ENCODE measurements around the gene TMEM95. TPM values are rescaled to one million over a fixed set of nuclear protein-coding genes. Genes with fewer than 3 reads are reported as not detected.
"Not testable (repeated sequence)": the region's sequence is repeated elsewhere in the genome, so short reads cannot be mapped to it uniquely, and the experiment has no call there.

Gene TMEM95
- total RNA-seq, 2 experiments from 2014 or later: not detected

DNA sequence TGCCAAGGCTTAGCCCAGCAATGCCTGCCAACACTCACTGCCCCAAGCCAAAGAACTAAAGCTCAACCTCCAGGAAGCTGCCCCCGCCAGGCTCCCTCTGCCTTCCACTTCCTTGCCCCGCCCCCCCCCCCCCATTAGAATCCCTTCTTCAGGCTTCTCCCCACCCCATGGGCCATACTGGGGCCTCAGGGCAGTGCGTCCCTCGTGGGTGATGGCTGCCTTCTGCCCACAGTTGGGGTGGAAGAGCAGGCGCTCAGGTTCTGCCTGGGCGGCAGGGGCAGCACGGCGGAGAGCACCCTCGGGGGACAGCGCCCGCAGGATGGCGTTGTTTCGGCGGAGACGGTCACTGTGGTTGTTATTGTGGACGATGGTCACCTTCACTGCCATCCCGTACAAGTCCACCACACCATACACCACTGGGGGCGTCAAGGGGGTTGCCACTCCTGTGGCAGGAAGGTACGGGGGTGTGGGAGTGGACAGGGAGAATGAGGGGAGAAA, 29.9 kb upstream of the TMEM95 start:
- ChIA-PET POLR2A (no interaction called here), CTCF (interaction anchor here (0.6 to 3.6 kb wide), 11 partner anchors 10 to 236 kb away, joined by 3 to 25 read pairs (median 6); partner anchors contain the start of genes ACAP1 and GPS2)
- intact Hi-C loops (cut with micrococcal nuclease): no loop called here
- Mint-ChIP-seq H3K27ac (no peak overlapping the region), H3K36me3 (peaks cover 18% of the 10 kb centered on the region), H3K9me3 (no peaks in the 10 kb centered on the region), H3K4me3 (no peak overlapping the region), H3K4me1 (ENCODE audit: low read depth) (peaks cover 22% of the 10 kb centered on the region), H3K27me3 (no peaks in the 10 kb centered on the region)
- DNase-seq: no peak

DNA sequence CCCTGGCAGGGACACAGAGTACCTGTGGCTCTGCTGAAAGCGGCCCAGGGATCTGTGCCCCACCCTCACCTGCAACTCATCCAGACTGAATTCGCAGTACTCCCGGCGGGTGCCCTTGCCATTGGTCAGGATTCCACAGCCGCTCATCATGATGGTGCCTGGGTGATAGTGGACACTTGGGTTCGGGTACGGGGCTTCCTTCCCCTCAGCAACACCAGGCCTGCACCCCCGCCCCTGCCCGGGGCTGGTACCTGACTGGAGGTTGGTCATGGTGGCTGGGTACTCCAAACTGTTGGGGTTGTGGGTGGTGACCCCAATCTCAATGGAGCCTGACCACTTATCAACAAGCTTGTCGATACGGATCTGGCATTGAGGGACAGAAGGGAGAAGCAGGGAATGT, 28.8 kb upstream of the TMEM95 start:
- Mint-ChIP-seq H3K4me3 (no peak overlapping the region), H3K4me1 (ENCODE audit: low read depth) (peaks cover 30% of the 10 kb centered on the region), H3K27me3 (no peaks in the 10 kb centered on the region), H3K9me3 (no peaks in the 10 kb centered on the region), H3K36me3 (peaks cover 16% of the 10 kb centered on the region), H3K27ac (no peak overlapping the region)
- DNase-seq: no peak
- intact Hi-C loops (cut with micrococcal nuclease): no loop called here
- POLR2A ChIA-PET: interaction anchor here (1.1 kb wide), 1 partner anchor 17 kb away, joined by 3 read pairs; no protein-coding TSS in a partner anchor
- CTCF ChIA-PET: interaction anchor here (0.7 to 3.6 kb wide), 4 partner anchors 10 to 557 kb away, joined by 3 to 25 read pairs (median 4); partner anchors contain the start of gene ACAP1

DNA sequence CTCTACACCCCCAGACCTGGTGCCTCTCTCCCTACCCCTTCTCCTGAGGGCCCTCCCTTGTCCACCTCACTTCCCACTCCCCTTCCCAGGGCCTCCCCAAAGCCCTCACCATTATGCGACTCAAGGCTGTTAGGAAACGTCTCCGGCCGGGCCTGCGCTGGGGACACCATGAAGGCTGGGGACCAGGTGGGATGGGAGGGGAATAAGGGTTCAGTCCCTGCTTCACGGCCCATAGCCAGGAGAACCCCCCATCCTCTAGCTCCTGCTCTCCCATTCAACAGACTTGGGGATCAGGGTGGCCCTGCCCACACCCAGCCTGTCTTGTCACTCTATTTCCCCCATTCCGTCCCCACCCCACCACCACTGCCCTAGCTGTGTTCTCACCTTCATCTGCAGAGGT, 27.9 kb upstream of the TMEM95 start:
- intact Hi-C loops (cut with micrococcal nuclease): no loop called here
- no peaks in the 10 kb centered on the region for H3K27me3 Mint-ChIP-seq
- no peak for DNase-seq
- peaks cover 11% of the 10 kb centered on the region for H3K36me3 Mint-ChIP-seq
- ChIA-PET POLR2A (interaction anchor here (1.1 kb wide), 1 partner anchor 18 kb away, joined by 3 read pairs; no protein-coding TSS in a partner anchor), CTCF (interaction anchor here (0.7 to 3.6 kb wide), 5 partner anchors 9 to 556 kb away, joined by 3 to 25 read pairs (median 3); partner anchors contain the start of gene ACAP1)
- no peaks in the 10 kb centered on the region for H3K9me3 Mint-ChIP-seq
- H3K4me3 Mint-ChIP-seq: no peak overlapping the region
- H3K27ac Mint-ChIP-seq: no peak overlapping the region
- peaks cover 33% of the 10 kb centered on the region for H3K4me1 Mint-ChIP-seq (ENCODE audit: low read depth)

DNA sequence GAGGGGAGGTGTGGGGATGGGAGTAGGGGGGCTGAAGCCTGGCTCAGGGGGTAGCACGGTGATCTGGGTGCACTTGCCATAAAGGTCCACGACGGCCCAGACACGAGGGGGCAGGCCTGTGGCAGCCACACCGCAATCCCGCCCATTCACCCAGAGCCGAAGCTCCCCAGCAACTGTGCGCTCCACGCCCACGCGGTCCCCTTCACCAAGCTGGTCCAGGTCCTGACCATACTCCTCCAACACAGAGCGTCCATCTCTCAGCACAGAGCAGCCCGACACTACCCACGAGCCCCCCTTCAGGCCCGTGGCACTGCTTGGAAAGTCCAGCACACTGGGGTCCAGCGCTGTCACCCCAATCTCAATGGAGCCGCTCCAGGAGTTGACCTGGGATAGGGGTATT, 27.5 kb upstream of the TMEM95 start:
- ChIA-PET POLR2A (no interaction called here), CTCF (interaction anchor here (0.9 to 3.6 kb wide), 2 partner anchors 8 to 18 kb away, joined by 3 to 25 read pairs; partner anchors contain the start of gene ACAP1)
- Mint-ChIP-seq H3K4me3 (peak overlapping the region; percentile 23), H3K27me3 (no peaks in the 10 kb centered on the region), H3K27ac (no peak overlapping the region), H3K36me3 (peaks cover 11% of the 10 kb centered on the region), H3K4me1 (ENCODE audit: low read depth) (peaks cover 37% of the 10 kb centered on the region), H3K9me3 (no peaks in the 10 kb centered on the region)
- intact Hi-C loops (cut with micrococcal nuclease): no loop called here
- DNase-seq: no peak

DNA sequence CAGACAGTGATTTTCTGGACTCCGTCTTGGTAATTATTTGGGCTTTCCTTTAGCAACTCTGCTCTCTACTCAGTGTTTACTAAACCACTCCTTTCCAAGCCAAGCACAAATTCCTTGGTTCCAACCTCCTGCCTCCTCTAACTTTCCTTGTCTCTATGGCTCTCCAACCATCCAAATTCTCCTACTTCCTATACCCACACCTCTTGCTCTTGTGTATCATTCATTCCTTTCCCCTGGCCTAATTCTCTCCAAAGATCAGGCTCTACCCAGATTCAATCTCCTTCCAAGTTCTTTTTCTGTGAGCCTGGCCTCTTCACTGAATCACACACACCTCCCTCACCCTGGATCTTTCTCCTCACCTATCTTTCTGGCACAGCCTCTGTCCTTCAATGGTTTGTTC, 26.9 kb upstream of the TMEM95 start:
- CTCF ChIA-PET: interaction anchor here (0.9 to 2.3 kb wide), 2 partner anchors 17 to 47 kb away, joined by 3 to 9 read pairs; partner anchors contain the start of gene SLC2A4
- Mint-ChIP-seq H3K4me1 (ENCODE audit: low read depth) (peaks cover 41% of the 10 kb centered on the region), H3K27me3 (no peaks in the 10 kb centered on the region), H3K4me3 (peak overlapping the region; percentile 89), H3K36me3 (peaks cover 9% of the 10 kb centered on the region), H3K27ac (peak overlapping the region; percentile 38), H3K9me3 (no peaks in the 10 kb centered on the region)
- POLR2A ChIA-PET: interaction anchor here (2.1 kb wide), 1 partner anchor 247 kb away, joined by 7 read pairs; no protein-coding TSS in a partner anchor
- intact Hi-C loops (cut with micrococcal nuclease): loop anchor here (2.0 kb wide), 1 partner anchor 23 kb away; no protein-coding TSS in a partner anchor
- no peak for DNase-seq

DNA sequence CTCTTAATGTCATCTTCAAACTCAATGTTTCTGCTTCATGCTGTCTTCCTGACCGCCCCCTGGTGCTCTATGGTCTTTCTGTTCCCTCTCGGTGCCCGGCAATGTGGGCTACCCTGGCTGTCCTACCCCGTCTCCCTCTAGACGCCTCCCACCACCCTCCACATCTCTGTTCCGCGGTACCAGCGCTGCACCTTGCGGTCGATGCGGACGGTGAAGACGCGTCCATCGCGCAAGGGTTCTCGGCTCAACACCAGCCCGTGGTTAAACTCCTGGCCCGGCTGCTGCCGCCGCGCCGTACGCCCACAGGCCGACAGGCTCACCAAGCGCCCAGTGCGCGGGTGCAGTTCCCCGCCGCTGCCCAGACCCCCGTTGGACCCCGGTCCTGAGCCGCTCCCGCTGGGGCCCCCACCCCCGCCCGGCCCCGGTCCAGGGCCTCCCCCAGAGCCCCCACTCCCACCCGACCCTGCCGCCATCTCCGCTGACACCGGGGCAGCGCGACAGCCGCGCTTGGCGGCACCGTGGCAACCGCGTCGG, 26.0 kb upstream of the TMEM95 start, which contains the start of gene NEURL4:
TSS of gene NEURL4 (minus strand) at position 496 of the 534 bp plus-strand sequence. CDS start at position 473, 23 bp downstream.
- Mint-ChIP-seq H3K4me1 (ENCODE audit: low read depth) (peaks cover 46% of the 10 kb centered on the region), H3K27me3 (no peaks in the 10 kb centered on the region), H3K27ac (peak within 1 kb of the TSS; percentile 94), H3K4me3 (peak within 1 kb of the TSS; percentile 89), H3K9me3 (no peaks in the 10 kb centered on the region), H3K36me3 (peaks cover 6% of the 10 kb centered on the region)
- DNase-seq: no peak
- ChIA-PET POLR2A (interaction anchor here (0.9 to 2.1 kb wide), 11 partner anchors 10 to 255 kb away, joined by 3 to 13 read pairs (median 4); partner anchors contain the start of genes CD68, MPDU1 and ZBTB4), CTCF (interaction anchor here (0.6 to 2.4 kb wide), 9 partner anchors 13 to 358 kb away, joined by 3 to 11 read pairs (median 6); partner anchors contain the start of genes GPS2, SENP3, SLC2A4 and TP53)
- intact Hi-C loops (cut with micrococcal nuclease): loop anchor here (1.0 to 2.0 kb wide), 5 partner anchors 14 to 155 kb away; partner anchors contain the start of genes EIF5A, ELP5, GPS2 and POLR2A

DNA sequence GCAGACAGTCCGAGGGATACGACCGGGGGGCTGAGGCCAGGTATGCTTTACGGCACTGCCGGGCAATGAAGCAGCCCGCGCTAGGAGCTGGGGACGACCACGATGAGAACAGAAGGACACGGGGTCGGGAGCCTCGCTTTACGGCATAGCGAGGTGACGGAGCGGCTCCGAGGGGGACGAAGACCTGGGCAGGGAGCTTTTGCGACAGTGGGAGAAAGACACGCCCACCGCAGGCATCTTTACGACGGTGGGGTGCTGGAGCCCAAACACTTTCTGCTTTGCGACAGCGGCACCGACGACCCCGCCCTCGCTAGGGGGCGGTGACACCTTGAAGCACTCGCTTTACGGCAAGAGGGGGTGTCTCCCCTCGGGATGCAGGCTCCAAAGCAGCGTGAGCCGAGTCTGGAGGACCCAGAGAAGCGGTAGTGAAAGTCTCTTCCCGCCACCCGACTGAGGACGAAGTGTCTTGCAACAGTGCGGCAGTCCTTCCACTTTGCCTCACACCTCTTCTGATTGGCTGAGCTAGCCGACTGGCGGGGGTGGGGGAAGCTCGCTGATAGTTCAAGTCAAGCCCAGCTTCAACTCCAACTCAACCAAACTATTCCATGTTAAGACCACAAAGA, 25.5 kb upstream of the TMEM95 start:
- peak overlapping the region; percentile 94 for H3K27ac Mint-ChIP-seq
- H3K4me3 Mint-ChIP-seq: peak overlapping the region; percentile 89
- DNase-seq: peak; percentile 98
- CTCF ChIA-PET: interaction anchor here (0.6 to 2.4 kb wide), 14 partner anchors 9 to 357 kb away, joined by 3 to 11 read pairs (median 5); partner anchors contain the start of genes GPS2, SENP3, SLC2A4 and TMEM102
- H3K27me3 Mint-ChIP-seq: no peaks in the 10 kb centered on the region
- H3K4me1 Mint-ChIP-seq (ENCODE audit: low read depth): peaks cover 41% of the 10 kb centered on the region
- no peaks in the 10 kb centered on the region for H3K9me3 Mint-ChIP-seq
- POLR2A ChIA-PET: interaction anchor here (0.6 to 2.1 kb wide), 20 partner anchors 8 to 358 kb away, joined by 3 to 13 read pairs (median 4); partner anchors contain the start of genes CD68, MPDU1, TMEM256 and TP53
- intact Hi-C loops (cut with micrococcal nuclease): loop anchor here (1.0 to 2.0 kb wide), 5 partner anchors 14 to 155 kb away; partner anchors contain the start of genes EIF5A, ELP5, GPS2 and POLR2A
- peaks cover 2% of the 10 kb centered on the region for H3K36me3 Mint-ChIP-seq

DNA sequence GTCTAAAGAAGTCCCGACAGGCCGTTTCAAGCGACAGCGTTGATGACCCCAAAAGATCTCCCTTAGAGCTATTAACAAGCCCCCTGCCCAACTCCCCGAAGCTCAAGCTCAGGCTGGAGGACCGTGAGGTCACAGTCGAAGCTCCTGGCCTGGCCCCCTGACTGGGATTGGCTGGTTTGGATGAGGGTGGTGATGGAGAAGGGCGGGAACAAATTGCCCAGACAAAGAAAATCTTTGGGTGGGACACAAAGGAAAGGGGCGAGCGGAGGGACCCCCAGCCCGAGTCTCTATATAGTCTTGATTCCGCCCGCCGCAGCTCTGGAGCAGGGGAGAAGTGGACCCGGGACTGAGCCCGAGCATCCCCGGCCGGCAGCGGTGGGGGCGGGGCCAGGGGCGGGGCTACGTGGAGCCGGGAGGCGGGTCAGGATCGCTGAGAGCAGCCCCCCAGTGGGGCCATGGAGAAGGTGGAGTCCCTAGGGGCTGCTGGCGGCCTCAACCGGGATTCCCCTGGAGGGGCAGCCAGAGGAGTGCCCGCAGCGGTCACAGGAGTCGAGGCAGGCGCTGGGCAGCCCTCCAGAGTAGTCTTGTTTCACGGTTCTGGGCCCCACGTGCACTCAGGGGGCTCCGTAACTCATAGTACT, 24.8 kb upstream of the TMEM95 start:
- no peaks in the 10 kb centered on the region for H3K27me3 Mint-ChIP-seq
- H3K4me1 Mint-ChIP-seq (ENCODE audit: low read depth): peaks cover 45% of the 10 kb centered on the region

DNA sequence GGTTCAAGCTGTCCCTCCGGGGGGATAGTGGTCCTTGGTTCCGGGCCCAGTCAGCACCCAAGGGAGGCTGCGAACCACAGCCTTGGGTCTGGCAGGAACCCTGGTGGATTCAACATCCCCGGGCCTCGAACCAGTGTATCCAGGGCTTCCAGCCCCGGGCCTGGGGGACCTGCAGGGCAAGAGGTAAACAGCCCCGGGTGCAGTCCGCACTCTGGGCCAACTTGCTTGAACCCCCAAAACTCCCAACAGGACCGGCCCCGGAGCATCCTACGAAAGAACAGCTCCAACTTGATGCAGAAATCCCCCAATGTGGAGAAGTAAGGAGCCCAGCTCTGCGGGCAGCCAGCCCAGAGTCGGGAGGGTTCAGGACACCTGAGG, 24.3 kb upstream of the TMEM95 start:
- intact Hi-C loops (cut with micrococcal nuclease): loop anchor here (5.0 kb wide), 1 partner anchor 107 kb away; the partner anchor contains the start of genes FGF11 and TMEM102
- DNase-seq: no peak
- Mint-ChIP-seq H3K4me1 (ENCODE audit: low read depth) (peaks cover 50% of the 10 kb centered on the region), H3K9me3 (no peaks in the 10 kb centered on the region), H3K27ac (peak overlapping the region; percentile 94), H3K4me3 (peak overlapping the region; percentile 89), H3K36me3 (peaks cover 2% of the 10 kb centered on the region), H3K27me3 (no peaks in the 10 kb centered on the region)
- CTCF ChIA-PET: interaction anchor here (1.2 to 2.4 kb wide), 5 partner anchors 21 to 356 kb away, joined by 4 to 11 read pairs (median 9); partner anchors contain the start of genes SENP3, TMEM102 and TP53
- POLR2A ChIA-PET: interaction anchor here (1.0 kb wide), 1 partner anchor 9 kb away, joined by 3 read pairs; no protein-coding TSS in a partner anchor

More for the DNA sequence above, 24.8 kb upstream of the TMEM95 start:
- POLR2A ChIA-PET: interaction anchor here (0.6 to 2.1 kb wide), 19 partner anchors 8 to 357 kb away, joined by 3 to 13 read pairs (median 4); partner anchors contain the start of genes CD68, MPDU1, TMEM256 and TP53
- peak overlapping the region; percentile 94 for H3K27ac Mint-ChIP-seq
- intact Hi-C loops (cut with micrococcal nuclease): loop anchor here (1.0 to 5.0 kb wide), 6 partner anchors 15 to 154 kb away; partner anchors contain the start of genes EIF5A, ELP5, FGF11 and GPS2
- no peaks in the 10 kb centered on the region for H3K9me3 Mint-ChIP-seq
- H3K4me3 Mint-ChIP-seq: peak overlapping the region; percentile 89
- CTCF ChIA-PET: interaction anchor here (0.7 to 2.4 kb wide), 13 partner anchors 10 to 357 kb away, joined by 3 to 11 read pairs (median 5); partner anchors contain the start of genes GPS2, SENP3, SLC2A4 and TMEM102
- H3K36me3 Mint-ChIP-seq: peaks cover 2% of the 10 kb centered on the region
- DNase-seq: peak; percentile 88

DNA sequence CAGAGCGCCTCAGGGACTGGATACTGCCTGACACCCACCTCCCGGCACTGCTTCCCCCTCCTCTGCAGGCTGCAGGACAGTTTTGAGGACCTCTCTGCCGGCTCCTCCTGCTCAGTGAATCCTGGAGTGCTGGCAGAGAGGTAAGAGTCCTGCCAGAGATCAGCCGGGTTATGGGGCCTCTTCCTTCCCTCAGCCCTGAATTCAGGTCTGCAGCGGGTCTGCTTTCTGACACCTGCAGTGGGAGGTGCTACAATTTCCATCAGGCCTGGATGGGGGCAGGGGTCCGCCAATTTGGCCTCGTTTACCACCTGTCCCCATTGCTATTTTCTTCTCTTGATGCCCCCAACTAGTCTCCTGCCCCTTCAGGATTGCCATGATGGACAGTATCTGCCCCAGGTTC, 22.8 kb upstream of the TMEM95 start:
- ChIA-PET POLR2A (no interaction called here), CTCF (no interaction called here)
- no peak for DNase-seq
- no peaks in the 10 kb centered on the region for H3K9me3 Mint-ChIP-seq
- H3K27ac Mint-ChIP-seq: peak overlapping the region; percentile 83
- peaks cover 59% of the 10 kb centered on the region for H3K4me1 Mint-ChIP-seq (ENCODE audit: low read depth)
- intact Hi-C loops (cut with micrococcal nuclease): loop anchor here (5.0 kb wide), 1 partner anchor 105 kb away; the partner anchor contains the start of genes FGF11 and TMEM102
- H3K27me3 Mint-ChIP-seq: no peaks in the 10 kb centered on the region
- H3K4me3 Mint-ChIP-seq: peak overlapping the region; percentile 71
- H3K36me3 Mint-ChIP-seq: peaks cover 5% of the 10 kb centered on the region

DNA sequence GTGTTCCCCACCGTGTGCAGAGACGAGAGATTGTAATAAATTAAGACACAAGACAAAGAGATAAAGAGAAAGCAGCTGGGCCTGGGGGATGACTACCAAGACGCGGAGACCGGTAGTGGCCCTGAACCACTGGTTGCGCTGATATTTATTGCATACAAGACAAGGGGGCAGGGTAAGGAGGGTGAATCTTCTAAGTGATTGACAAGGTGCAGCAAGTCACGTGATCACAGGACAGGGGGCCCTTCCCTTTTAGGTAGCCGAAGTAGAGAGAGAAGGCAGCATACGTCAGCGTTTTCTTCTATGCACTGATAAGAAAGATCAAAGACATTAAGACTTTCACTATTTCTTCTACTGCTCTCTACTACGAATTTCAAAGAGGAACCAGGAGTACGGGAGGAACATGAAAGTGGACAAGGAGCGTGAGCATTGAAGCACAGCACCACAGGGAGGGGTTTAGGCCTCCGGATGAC, 22.3 kb upstream of the TMEM95 start:
- POLR2A ChIA-PET, CTCF ChIA-PET, H3K9me3 Mint-ChIP-seq, H3K27me3 Mint-ChIP-seq: not testable (repeated sequence)
- H3K36me3 Mint-ChIP-seq: peaks cover 10% of the 10 kb centered on the region
- intact Hi-C loops (cut with micrococcal nuclease): loop anchor here (5.0 kb wide), 1 partner anchor 105 kb away; the partner anchor contains the start of genes FGF11 and TMEM102
- peak overlapping the region; percentile 83 for H3K27ac Mint-ChIP-seq
- H3K4me1 Mint-ChIP-seq (ENCODE audit: low read depth): peaks cover 57% of the 10 kb centered on the region
- H3K4me3 Mint-ChIP-seq: peak overlapping the region; percentile 71
- DNase-seq: peak; percentile 70
